ENCODE measurements around the gene PRPF40A. TPM values are rescaled to one million over a fixed set of nuclear protein-coding genes. Genes with fewer than 3 reads are reported as not detected.
A peak's percentile ranks its signal among the peaks of the same experiment; 100 is the strongest.

PRPF40A gene
- total and polyA plus RNA-seq, 5 donors from 2014 or later: 115 to 142 (median 118) TPM

GRCh38 chr2:152696476-152696875, 20.8 kb downstream of the PRPF40A start:
- H3K4me1 Mint-ChIP-seq: peaks cover 42 to 68% (median 47%) of the 10 kb centered on the region in 4 donors

DNA sequence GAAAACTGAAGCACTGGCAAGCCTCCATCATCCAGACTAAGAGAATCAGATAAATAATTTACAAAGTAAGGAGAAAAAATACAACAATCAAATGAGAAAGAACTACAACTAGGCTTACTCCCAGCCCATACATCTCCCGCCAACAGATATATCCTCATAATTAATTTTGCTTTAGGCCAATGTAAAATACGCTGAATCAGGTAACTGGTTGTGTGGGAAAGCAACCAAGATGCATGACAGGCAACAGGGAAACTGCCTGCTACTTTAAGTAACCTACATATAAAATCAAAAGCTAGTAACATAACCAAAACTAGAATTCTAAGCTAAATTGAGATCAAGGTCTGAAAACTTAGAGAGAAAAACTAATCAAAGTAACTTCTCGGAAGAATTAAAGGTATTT, 21.5 kb downstream of the PRPF40A start:
- Mint-ChIP-seq H3K4me1 (peaks cover 40 to 66% (median 49%) of the 10 kb centered on the region in 4 donors), H3K9me3 (no peaks in the 10 kb centered on the region), H3K4me3 (peak overlapping the region in 3 of 4 donors; percentile 0 to 83 (median 16)), H3K36me3 (peaks cover 10% of the 10 kb centered on the region), H3K27ac (peak overlapping the region in 2 of 3 donors; percentile 14 to 25), H3K27me3 (no peaks in the 10 kb centered on the region)
- ATAC-seq (ENCODE audit: low read depth in 2 of 2) (no peak), DNase-seq (no peak)
- H3K36me3 ChIP-seq (ENCODE audit: control insufficient read depth, insufficient read depth, low read length): peaks cover 13% of the 10 kb centered on the region
- H3K9me3 ChIP-seq (ENCODE audit: control insufficient read depth in 2 of 2, low read length in 2 of 2): no peaks in the 10 kb centered on the region
- no peak overlapping the region for H3K27ac ChIP-seq (ENCODE audit: insufficient read depth, low read length, poor library complexity, severe bottlenecking)
- H3K4me3 ChIP-seq (ENCODE audit: low read depth, low read length): no peak overlapping the region
- no peaks in the 10 kb centered on the region for H3K27me3 ChIP-seq (ENCODE audit: control insufficient read depth, insufficient read depth, low read length)
- peaks cover 32% of the 10 kb centered on the region for H3K4me1 ChIP-seq (ENCODE audit: control insufficient read depth, insufficient read depth, low read length, poor library complexity, severe bottlenecking)

More at GRCh38 chr2:152696476-152696875, 20.8 kb downstream of the PRPF40A start:
- Mint-ChIP-seq H3K36me3 (peaks cover 13% of the 10 kb centered on the region), H3K27me3 (no peaks in the 10 kb centered on the region), H3K27ac (no peak overlapping the region), H3K9me3 (peaks cover 0 to 4% (median 0%) of the 10 kb centered on the region in 7 donors), H3K4me3 (peak overlapping the region in 3 of 4 donors; percentile 16 to 63 (median 26))
- Histone ChIP-seq H3K27me3 (ENCODE audit: control insufficient read depth, insufficient read depth, low read length) (no peaks in the 10 kb centered on the region), H3K4me1 (ENCODE audit: control insufficient read depth, insufficient read depth, low read length, poor library complexity, severe bottlenecking) (peaks cover 32% of the 10 kb centered on the region), H3K9me3 (ENCODE audit: control insufficient read depth in 2 of 2, low read length in 2 of 2) (no peaks in the 10 kb centered on the region), H3K4me3 (ENCODE audit: low read depth, low read length) (no peak overlapping the region), H3K36me3 (ENCODE audit: control insufficient read depth, insufficient read depth, low read length) (peaks cover 18% of the 10 kb centered on the region), H3K27ac (ENCODE audit: insufficient read depth, low read length, poor library complexity, severe bottlenecking) (peak overlapping the region; percentile 38)
- DNase-seq (no peak), ATAC-seq (ENCODE audit: low read depth in 2 of 2) (no peak)

DNA sequence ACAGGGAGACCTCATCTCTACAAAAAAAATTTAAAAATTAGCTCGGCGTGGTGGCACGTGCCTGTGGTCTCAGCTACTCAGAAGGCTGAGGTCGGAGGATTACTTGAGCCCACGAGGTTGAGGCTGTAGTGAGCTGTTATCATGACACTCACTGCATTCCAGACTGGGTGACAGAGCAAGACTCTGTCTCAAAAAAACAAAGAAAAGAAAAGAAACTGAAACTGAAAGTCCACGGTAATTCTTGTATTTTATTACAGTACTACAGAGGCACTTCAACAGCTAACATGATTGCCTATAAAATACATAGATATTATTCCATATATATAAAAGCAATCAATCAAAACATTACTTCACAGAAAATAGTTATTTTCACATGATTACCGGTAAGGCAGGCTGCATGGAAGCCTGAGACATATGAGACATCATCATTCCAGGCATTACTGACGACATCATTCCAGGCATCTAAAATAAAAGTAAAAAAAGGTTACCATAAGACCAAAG, 23.1 kb downstream of the PRPF40A start:
- Mint-ChIP-seq H3K27me3 (no peaks in the 10 kb centered on the region), H3K27ac (peak overlapping the region; percentile 92 to 97 (median 97)), H3K4me1 (peaks cover 35 to 58% (median 45%) of the 10 kb centered on the region in 4 donors), H3K9me3 (no peaks in the 10 kb centered on the region), H3K4me3 (peak overlapping the region; percentile 65 to 98 (median 90)), H3K36me3 (peaks cover 10% of the 10 kb centered on the region)
- H3K27me3 ChIP-seq (ENCODE audit: control insufficient read depth, insufficient read depth, low read length): no peaks in the 10 kb centered on the region
- no peaks in the 10 kb centered on the region for H3K9me3 ChIP-seq (ENCODE audit: control insufficient read depth in 2 of 2, low read length in 2 of 2)
- peak; percentile 76 to 82 for ATAC-seq (ENCODE audit: low read depth in 2 of 2)
- DNase-seq: peak; percentile 8 to 72 (median 36)
- peaks cover 27% of the 10 kb centered on the region for H3K4me1 ChIP-seq (ENCODE audit: control insufficient read depth, insufficient read depth, low read length, poor library complexity, severe bottlenecking)
- H3K4me3 ChIP-seq (ENCODE audit: low read depth, low read length): peak overlapping the region; percentile 82
- H3K36me3 ChIP-seq (ENCODE audit: control insufficient read depth, insufficient read depth, low read length): peaks cover 13% of the 10 kb centered on the region
- peak overlapping the region; percentile 72 for H3K27ac ChIP-seq (ENCODE audit: insufficient read depth, low read length, poor library complexity, severe bottlenecking)

- peak overlapping the region; percentile 82 for H3K4me3 ChIP-seq (ENCODE audit: low read depth, low read length)
- H3K27ac Mint-ChIP-seq: peak overlapping the region in 2 of 3 donors; percentile 38 to 92
- no peaks in the 10 kb centered on the region for H3K9me3 ChIP-seq (ENCODE audit: control insufficient read depth in 2 of 2, low read length in 2 of 2)
- H3K4me1 Mint-ChIP-seq: peaks cover 40 to 54% (median 45%) of the 10 kb centered on the region in 4 donors
- H3K36me3 Mint-ChIP-seq: peaks cover 10% of the 10 kb centered on the region
- peaks cover 22% of the 10 kb centered on the region for H3K36me3 ChIP-seq (ENCODE audit: control insufficient read depth, insufficient read depth, low read length)
- DNase-seq (peak in 1 of 3 donors; percentile 23), ATAC-seq (ENCODE audit: low read depth in 2 of 2) (no peak)
- H3K27me3 ChIP-seq (ENCODE audit: control insufficient read depth, insufficient read depth, low read length): no peaks in the 10 kb centered on the region
- H3K27me3 Mint-ChIP-seq: no peaks in the 10 kb centered on the region
- H3K4me3 Mint-ChIP-seq: no peak overlapping the region
- peaks cover 24% of the 10 kb centered on the region for H3K4me1 ChIP-seq (ENCODE audit: control insufficient read depth, insufficient read depth, low read length, poor library complexity, severe bottlenecking)
- no peaks in the 10 kb centered on the region for H3K9me3 Mint-ChIP-seq
- no peak overlapping the region for H3K27ac ChIP-seq (ENCODE audit: insufficient read depth, low read length, poor library complexity, severe bottlenecking)
These were observed 24.2 kb downstream of the PRPF40A start for GRCh38 chr2:152693033-152693432.

- H3K4me3 Mint-ChIP-seq: no peak overlapping the region
- Histone ChIP-seq H3K27ac (ENCODE audit: insufficient read depth, low read length, poor library complexity, severe bottlenecking) (no peak overlapping the region), H3K36me3 (ENCODE audit: control insufficient read depth, insufficient read depth, low read length) (peaks cover 18% of the 10 kb centered on the region), H3K9me3 (ENCODE audit: control insufficient read depth in 2 of 2, low read length in 2 of 2) (no peaks in the 10 kb centered on the region), H3K4me1 (ENCODE audit: control insufficient read depth, insufficient read depth, low read length, poor library complexity, severe bottlenecking) (no peaks in the 10 kb centered on the region), H3K4me3 (ENCODE audit: low read depth, low read length) (no peak overlapping the region), H3K27me3 (ENCODE audit: control insufficient read depth, insufficient read depth, low read length) (no peaks in the 10 kb centered on the region)
- no peaks in the 10 kb centered on the region for H3K27me3 Mint-ChIP-seq
- no peak overlapping the region for H3K27ac Mint-ChIP-seq
- ATAC-seq (ENCODE audit: low read depth in 2 of 2): no peak
- peaks cover 25% of the 10 kb centered on the region for H3K36me3 Mint-ChIP-seq
- peaks cover 33 to 48% (median 45%) of the 10 kb centered on the region in 4 donors for H3K4me1 Mint-ChIP-seq
- no peaks in the 10 kb centered on the region for H3K9me3 Mint-ChIP-seq
- no peak for DNase-seq
These were observed 30.9 kb downstream of the PRPF40A start for GRCh38 chr2:152686321-152686720.

GRCh38 chr2:152683400-152683799, 33.9 kb downstream of the PRPF40A start:
- Mint-ChIP-seq H3K4me3 (no peak overlapping the region), H3K4me1 (peaks cover 34 to 46% (median 40%) of the 10 kb centered on the region in 4 donors), H3K9me3 (no peaks in the 10 kb centered on the region), H3K27me3 (no peaks in the 10 kb centered on the region), H3K27ac (peak overlapping the region in 1 of 3 donors; percentile 6), H3K36me3 (peaks cover 35% of the 10 kb centered on the region)
- Histone ChIP-seq H3K9me3 (ENCODE audit: control insufficient read depth in 2 of 2, low read length in 2 of 2) (no peaks in the 10 kb centered on the region), H3K4me3 (ENCODE audit: low read depth, low read length) (no peak overlapping the region), H3K27ac (ENCODE audit: insufficient read depth, low read length, poor library complexity, severe bottlenecking) (no peak overlapping the region), H3K4me1 (ENCODE audit: control insufficient read depth, insufficient read depth, low read length, poor library complexity, severe bottlenecking) (no peaks in the 10 kb centered on the region), H3K27me3 (ENCODE audit: control insufficient read depth, insufficient read depth, low read length) (no peaks in the 10 kb centered on the region), H3K36me3 (ENCODE audit: control insufficient read depth, insufficient read depth, low read length) (peaks cover 38% of the 10 kb centered on the region)
- DNase-seq (no peak), ATAC-seq (ENCODE audit: low read depth in 2 of 2) (no peak)

DNA sequence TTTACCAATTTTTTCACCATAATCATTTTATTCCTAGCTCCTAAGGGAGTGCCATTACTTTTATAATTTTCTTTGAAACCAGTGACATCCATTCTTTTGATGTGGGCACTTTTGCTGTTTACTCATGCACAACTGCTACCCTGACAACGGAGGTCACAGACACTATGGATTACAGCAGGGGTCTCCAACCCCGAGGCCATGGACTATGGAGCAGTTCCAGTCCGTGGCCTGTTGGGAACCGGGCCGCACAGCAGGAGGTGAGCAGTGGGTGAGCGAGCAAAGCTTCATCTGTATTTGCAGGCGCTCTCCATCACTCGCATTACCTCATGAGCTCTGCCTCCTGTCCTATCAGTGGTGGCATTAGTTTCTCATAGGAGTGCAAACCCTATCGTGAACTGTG, 34.6 kb downstream of the PRPF40A start:
- Histone ChIP-seq H3K4me1 (ENCODE audit: control insufficient read depth, insufficient read depth, low read length, poor library complexity, severe bottlenecking) (no peaks in the 10 kb centered on the region), H3K27ac (ENCODE audit: insufficient read depth, low read length, poor library complexity, severe bottlenecking) (no peak overlapping the region), H3K9me3 (ENCODE audit: control insufficient read depth in 2 of 2, low read length in 2 of 2) (no peaks in the 10 kb centered on the region), H3K27me3 (ENCODE audit: control insufficient read depth, insufficient read depth, low read length) (no peaks in the 10 kb centered on the region), H3K4me3 (ENCODE audit: low read depth, low read length) (no peak overlapping the region), H3K36me3 (ENCODE audit: control insufficient read depth, insufficient read depth, low read length) (peaks cover 37% of the 10 kb centered on the region)
- Mint-ChIP-seq H3K36me3 (peaks cover 35% of the 10 kb centered on the region), H3K27ac (peak overlapping the region in 1 of 3 donors; percentile 42), H3K4me3 (no peak overlapping the region), H3K9me3 (no peaks in the 10 kb centered on the region), H3K4me1 (peaks cover 34 to 45% (median 39%) of the 10 kb centered on the region in 4 donors), H3K27me3 (no peaks in the 10 kb centered on the region)
- ATAC-seq (ENCODE audit: low read depth in 2 of 2): no peak
- no peak for DNase-seq

GRCh38 chr2:152678808-152679207, 38.5 kb downstream of the PRPF40A start:
- no peaks in the 10 kb centered on the region for H3K27me3 ChIP-seq (ENCODE audit: control insufficient read depth, insufficient read depth, low read length)
- H3K9me3 Mint-ChIP-seq: no peaks in the 10 kb centered on the region
- H3K4me3 Mint-ChIP-seq: no peak overlapping the region
- no peaks in the 10 kb centered on the region for H3K9me3 ChIP-seq (ENCODE audit: control insufficient read depth in 2 of 2, low read length in 2 of 2)
- peaks cover 45% of the 10 kb centered on the region for H3K36me3 Mint-ChIP-seq
- no peak overlapping the region for H3K27ac Mint-ChIP-seq
- no peak for ATAC-seq (ENCODE audit: low read depth in 2 of 2)
- no peak overlapping the region for H3K27ac ChIP-seq (ENCODE audit: insufficient read depth, low read length, poor library complexity, severe bottlenecking)
- DNase-seq: no peak
- H3K4me1 ChIP-seq (ENCODE audit: control insufficient read depth, insufficient read depth, low read length, poor library complexity, severe bottlenecking): no peaks in the 10 kb centered on the region
- H3K4me1 Mint-ChIP-seq: peaks cover 13 to 21% (median 17%) of the 10 kb centered on the region in 4 donors
- peaks cover 68% of the 10 kb centered on the region for H3K36me3 ChIP-seq (ENCODE audit: control insufficient read depth, insufficient read depth, low read length)
- no peaks in the 10 kb centered on the region for H3K27me3 Mint-ChIP-seq
- no peak overlapping the region for H3K4me3 ChIP-seq (ENCODE audit: low read depth, low read length)

Data from CD4-positive, CD25-positive, alpha-beta regulatory T cell (primary cell).